Activated CD4-positive, alpha-beta T cell treated with anti-CD3 and anti-CD28 coated beads, Interleukin-2, Interleukin-6, amounts not matched to agents 100 ng/mL and 50 ng/mL, durations not matched to agents 16 hours and 8 hours (primary cell): ENCODE data around the gene B3GALNT2.

Experiments
- DNase-seq: peaks from one replicate; pipeline ENCODE4 v3.0.0-alpha.2; 2020

B3GALNT2 gene

GRCh38 chr1:235408503-235408960 lies 95.7 kb downstream of the B3GALNT2 start:
- DNase-seq = no peak

- DNase-seq = no peak
Observed at GRCh38 chr1:235407419-235407818, 96.8 kb downstream of the B3GALNT2 start.

GRCh38 chr1:235404190-235404589 lies 100.1 kb downstream of the B3GALNT2 start:
- DNase-seq = no peak

- no peak for DNase-seq
Observed at GRCh38 chr1:235403593-235403992, 100.7 kb downstream of the B3GALNT2 start.

DNA sequence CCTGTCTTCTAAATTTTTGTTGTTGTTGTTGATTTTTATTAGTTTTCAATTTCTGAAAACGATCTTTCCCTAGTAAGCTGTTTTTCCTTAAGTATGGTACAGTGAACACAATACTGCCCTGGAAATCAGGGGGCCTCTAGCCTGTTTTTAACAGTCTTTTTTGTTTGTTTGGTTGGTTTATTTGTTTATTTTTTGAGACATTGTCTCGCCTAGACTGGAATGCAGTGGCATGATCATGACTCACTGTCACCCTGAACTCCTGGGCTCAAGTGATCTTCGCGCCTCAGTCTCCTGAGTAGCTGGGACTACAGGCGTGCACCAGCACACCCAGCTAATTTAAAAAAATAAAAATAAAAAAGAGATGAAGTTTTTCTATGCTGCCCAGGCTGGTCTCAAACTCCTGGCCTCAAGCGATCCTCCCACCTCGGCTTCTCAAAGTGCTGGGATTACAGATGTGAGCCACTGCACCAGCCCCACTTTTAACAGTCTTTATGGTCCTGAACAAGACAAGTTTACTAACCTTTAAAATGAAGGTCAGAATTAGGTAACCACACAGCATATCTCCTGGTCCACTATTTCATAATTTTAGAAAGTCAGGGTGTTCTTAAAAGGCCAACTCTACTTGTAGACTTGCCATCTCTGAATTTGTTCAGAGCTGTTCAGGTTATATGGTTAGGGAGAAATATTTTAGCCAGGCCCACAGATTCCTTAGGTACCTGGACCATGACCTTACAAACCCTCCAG lies 101.6 kb downstream of the B3GALNT2 start:
- no peak for DNase-seq

DNA sequence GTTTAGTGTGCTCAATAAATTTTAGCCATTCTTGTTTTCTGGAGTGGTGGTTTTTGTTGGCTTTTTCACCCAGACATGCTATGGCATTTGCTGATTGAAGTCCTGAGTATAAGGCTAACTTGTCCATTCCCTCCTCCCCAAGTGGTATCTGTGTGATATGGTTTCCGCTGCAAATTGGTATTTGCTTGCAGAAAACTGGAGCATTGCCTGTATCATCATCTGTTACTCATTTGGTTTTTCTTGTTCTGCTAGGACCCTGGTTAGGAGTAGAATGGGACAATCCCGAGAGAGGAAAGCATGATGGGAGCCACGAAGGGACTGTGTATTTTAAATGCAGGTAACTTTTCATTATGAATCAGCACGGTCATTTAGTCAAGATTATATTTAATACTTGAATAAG lies 103.0 kb downstream of the B3GALNT2 start:
- no peak for DNase-seq
